ENCODE measurements around the gene ABLIM2.

ABLIM2 gene

GRCh38 chr4:8081621-8082516 is 76.7 kb downstream of the ABLIM2 start:
- no peak for DNase-seq

- DNase-seq: no peak
These were observed 77.4 kb downstream of the ABLIM2 start for GRCh38 chr4:8081171-8081570.

GRCh38 chr4:8080754-8081065 is 77.9 kb downstream of the ABLIM2 start:
- DNase-seq: no peak

- DNase-seq: no peak
These were observed 78.5 kb downstream of the ABLIM2 start for GRCh38 chr4:8079916-8080753.

- DNase-seq: no peak
These were observed 79.4 kb downstream of the ABLIM2 start for GRCh38 chr4:8079031-8079885.

- no peak for DNase-seq
These were observed 80.0 kb downstream of the ABLIM2 start for GRCh38 chr4:8078610-8079015.

- no peak for DNase-seq
These were observed 80.5 kb downstream of the ABLIM2 start for GRCh38 chr4:8078109-8078494.

- DNase-seq: no peak
These were observed 81.2 kb downstream of the ABLIM2 start for GRCh38 chr4:8077181-8078108.

GRCh38 chr4:8076023-8076422 is 82.6 kb downstream of the ABLIM2 start:
- no peak for DNase-seq

GRCh38 chr4:8073206-8073863 is 85.3 kb downstream of the ABLIM2 start:
- no peak for DNase-seq

GRCh38 chr4:8072235-8072968 is 86.2 kb downstream of the ABLIM2 start:
- DNase-seq: no peak

GRCh38 chr4:8071766-8072165 is 86.8 kb downstream of the ABLIM2 start:
- no peak for DNase-seq

GRCh38 chr4:8070736-8071718 is 87.6 kb downstream of the ABLIM2 start:
- DNase-seq: no peak

GRCh38 chr4:8069102-8069752 is 89.4 kb downstream of the ABLIM2 start:
- no peak for DNase-seq

GRCh38 chr4:8067945-8068896 is 90.4 kb downstream of the ABLIM2 start:
- no peak for DNase-seq

GRCh38 chr4:8067274-8067936 is 91.2 kb downstream of the ABLIM2 start:
- no peak for DNase-seq

- no peak for DNase-seq
These were observed 92.2 kb downstream of the ABLIM2 start for GRCh38 chr4:8066336-8066931.
